SK-N-MC (cell line): Measurements from ENCODE around the gene ADAMTS19.

ENCODE experiments used
- EZH2 ChIP-seq: fragments of 200-600 bp; sonication (generic); IDR thresholded peaks from one replicate; pipeline ENCODE4 v1.6.1; 2017; ENCODE audit warnings: antibody characterized with exemption
- FOXP2 ChIP-seq: optimal IDR thresholded peaks from 2 replicates; pipeline ENCODE3; 2011; ENCODE audit warnings: mild to moderate bottlenecking, moderate library complexity; ENCODE audit not compliant: insufficient read depth; ENCODE audit errors: extremely low read length, control extremely low read depth
- POLR2AphosphoS5 ChIP-seq: IDR thresholded peaks from 2 replicates; pipeline ENCODE4 v1.6.1; 2012; ENCODE audit warnings: mild to moderate bottlenecking, low read depth, low read length, borderline replicate concordance

GRCh38 chr5:129658801-129659200 lies 198.7 kb downstream of the ADAMTS19 start:
- TF ChIP-seq EZH2 (no peak), POLR2AphosphoS5 (no peak), FOXP2 (no peak)
